Esophagus mucosa (tissue), 1 donor: ENCODE data around the gene IFT88. TPM values are rescaled to one million over a fixed set of nuclear protein-coding genes. Genes with fewer than 3 reads are reported as not detected.
A peak's percentile ranks its signal among the peaks of the same experiment; 100 is the strongest.

ENCODE experiments used
- ATAC-seq: fragments of 200-7000 bp; cut with Tn5 transposase; one replicate; pipeline ENCODE4 v1.9.1; 2020
- total RNA-seq: library from RNA; stranded (reverse); gene quantifications from one replicate; pipeline ENCODE4 v1.2.4, GENCODE V29; 2023
- donor health status: DM: yes; HTN: yes; CAD: no.

The IFT88 gene, protein sequence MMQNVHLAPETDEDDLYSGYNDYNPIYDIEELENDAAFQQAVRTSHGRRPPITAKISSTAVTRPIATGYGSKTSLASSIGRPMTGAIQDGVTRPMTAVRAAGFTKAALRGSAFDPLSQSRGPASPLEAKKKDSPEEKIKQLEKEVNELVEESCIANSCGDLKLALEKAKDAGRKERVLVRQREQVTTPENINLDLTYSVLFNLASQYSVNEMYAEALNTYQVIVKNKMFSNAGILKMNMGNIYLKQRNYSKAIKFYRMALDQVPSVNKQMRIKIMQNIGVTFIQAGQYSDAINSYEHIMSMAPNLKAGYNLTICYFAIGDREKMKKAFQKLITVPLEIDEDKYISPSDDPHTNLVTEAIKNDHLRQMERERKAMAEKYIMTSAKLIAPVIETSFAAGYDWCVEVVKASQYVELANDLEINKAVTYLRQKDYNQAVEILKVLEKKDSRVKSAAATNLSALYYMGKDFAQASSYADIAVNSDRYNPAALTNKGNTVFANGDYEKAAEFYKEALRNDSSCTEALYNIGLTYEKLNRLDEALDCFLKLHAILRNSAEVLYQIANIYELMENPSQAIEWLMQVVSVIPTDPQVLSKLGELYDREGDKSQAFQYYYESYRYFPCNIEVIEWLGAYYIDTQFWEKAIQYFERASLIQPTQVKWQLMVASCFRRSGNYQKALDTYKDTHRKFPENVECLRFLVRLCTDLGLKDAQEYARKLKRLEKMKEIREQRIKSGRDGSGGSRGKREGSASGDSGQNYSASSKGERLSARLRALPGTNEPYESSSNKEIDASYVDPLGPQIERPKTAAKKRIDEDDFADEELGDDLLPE
- 4.4 TPM for total RNA-seq

DNA sequence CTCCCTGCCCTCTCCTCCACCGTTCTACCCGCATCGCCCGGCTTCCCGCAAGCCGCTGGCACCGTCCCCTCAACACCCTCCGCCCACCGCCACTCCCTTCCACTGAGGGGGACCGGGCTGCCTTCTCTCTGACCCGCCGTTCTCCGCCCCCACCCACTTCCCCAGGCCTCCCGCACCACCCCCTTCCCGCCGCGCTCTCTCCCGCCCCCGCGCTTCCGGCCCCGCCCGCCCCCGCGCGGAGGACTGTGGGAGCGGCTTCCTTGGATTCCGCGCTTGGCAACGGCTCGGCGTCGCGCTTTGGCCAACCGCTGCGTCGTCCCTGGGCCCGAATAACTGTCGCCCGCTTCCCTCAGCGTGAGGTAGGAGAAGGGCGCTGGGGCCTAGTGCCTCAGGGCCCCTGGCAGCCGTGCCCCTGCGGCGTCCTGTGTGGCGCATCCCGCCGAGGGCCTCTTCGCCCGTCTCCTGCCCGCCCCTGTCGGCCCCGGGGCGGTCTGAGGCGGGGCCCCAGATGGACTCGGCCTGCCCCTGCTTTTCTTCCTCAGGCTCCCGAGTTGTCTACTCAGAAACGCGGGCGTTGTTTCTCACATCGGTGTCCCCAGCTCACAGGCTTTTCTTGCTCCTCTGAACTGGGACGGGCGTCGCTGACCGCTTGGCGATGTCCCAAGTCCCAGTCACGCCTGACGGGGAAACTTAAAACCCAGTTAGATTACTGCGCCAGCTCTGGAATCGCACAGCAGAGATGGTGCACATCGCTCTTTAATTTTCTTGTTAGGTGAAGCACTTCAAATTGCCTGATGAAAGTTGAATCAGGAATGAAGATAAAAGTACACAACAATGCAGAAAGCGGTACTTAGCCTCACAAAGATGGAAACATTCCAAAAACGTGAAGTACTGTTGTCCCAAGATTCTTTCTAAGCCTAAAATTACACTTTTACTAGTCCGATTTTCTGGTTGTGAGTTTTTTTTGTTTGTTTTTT is at the start of gene IFT88:
Gene IFT88 (plus strand): TSS at position 260 of the 977 bp plus-strand sequence. CDS start 7,229 bp downstream, outside the sequence.
- ATAC-seq, result peak; percentile 96

DNA sequence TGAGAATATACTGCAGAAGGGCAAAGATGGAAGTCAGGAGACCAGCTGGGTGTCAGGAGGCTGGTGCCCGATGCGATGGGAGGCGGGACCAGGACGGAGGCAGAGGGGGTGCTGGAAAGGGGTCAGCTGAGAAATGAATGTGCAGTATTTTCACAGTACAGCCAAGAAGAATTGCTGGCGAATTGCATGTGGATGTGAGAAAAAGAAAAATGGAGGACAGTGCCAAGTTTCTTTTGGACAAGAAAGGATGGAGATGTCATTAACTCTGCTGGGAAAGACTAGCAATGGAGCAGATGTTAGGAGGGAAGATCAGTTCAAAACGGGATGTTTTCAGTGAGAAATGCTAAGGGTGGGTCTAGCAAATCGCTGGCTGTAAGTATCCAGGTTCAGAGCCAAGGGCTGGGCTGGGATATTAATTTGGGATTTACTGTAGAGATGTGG is 48.3 kb upstream of the IFT88 start:
- ATAC-seq, result no peak

DNA sequence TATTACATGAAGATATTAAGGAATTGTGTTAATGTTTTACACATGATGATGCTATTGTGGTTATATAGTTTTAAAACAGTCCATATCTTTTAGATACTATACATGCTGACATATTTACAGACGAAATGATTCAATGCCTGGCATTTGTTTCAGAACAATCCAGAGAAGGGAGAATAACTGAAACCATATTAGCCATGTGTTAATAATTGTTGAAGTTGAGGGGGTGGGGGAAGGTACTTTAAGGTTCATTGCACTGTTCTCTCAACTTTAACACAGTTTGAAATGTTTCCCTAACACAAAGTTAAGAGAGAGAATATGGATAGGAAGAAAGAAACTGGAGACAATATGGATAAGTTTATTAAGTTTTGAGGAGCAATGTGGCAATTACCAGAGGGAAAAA is 47.1 kb upstream of the IFT88 start:
- ATAC-seq, result no peak

DNA sequence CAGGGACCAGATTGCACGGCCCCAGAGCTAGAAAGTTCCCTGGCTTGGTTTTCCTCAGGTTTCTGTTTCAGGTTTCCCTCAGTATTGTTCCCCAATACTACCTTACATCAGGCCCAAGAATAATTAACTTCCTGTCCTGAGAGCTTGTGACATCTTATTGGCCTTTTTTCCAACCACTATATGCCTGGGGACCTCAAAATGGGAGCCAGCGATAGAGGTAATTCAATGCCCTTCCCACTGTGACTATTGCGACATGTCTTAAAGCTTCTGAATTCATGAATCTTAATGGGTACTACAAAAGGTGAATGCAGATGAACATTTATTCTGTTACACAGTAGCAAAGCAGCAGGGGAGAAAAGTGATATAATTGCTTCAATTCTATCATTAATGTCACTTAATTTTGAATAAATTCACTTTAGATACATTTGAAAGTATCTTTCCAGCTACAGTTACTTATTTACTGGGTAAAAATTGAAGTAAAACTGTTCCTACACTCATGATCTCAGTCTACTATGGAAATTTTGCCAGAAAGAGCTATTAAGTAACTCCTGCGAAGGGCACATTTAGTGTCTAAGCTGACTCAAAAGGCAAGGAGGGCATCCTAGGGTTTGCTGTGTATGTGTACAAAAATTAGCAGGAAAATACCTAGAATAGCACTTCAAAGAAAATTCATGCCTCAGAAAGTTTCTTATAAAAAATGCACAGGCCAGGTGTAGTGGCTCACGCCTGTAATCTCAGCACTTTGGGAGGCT is 45.4 kb upstream of the IFT88 start:
- ATAC-seq, result no peak

DNA sequence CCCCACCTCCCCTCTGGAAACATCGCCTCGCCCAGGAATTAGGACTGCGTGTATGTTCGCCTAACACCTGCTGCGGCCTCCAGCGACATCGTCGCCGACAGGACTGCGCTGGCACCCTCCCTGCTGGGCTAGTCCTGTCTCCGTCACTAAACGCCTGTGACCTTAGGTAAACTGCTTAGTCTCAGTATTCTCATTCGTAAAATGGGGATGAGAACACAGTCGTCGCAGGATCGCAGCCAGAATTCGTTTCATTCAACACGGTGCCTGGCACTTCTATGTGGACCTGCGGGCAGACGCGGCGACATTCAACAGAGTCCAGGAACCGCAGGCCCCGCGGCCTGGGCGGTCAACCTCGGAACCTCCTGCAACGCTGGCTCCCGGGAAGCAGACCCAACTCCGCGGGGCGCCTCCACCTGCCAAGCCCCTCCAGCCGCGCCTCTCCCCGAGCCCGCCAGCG is 41.8 kb upstream of the IFT88 start:
- ATAC-seq, result peak; percentile 51

DNA sequence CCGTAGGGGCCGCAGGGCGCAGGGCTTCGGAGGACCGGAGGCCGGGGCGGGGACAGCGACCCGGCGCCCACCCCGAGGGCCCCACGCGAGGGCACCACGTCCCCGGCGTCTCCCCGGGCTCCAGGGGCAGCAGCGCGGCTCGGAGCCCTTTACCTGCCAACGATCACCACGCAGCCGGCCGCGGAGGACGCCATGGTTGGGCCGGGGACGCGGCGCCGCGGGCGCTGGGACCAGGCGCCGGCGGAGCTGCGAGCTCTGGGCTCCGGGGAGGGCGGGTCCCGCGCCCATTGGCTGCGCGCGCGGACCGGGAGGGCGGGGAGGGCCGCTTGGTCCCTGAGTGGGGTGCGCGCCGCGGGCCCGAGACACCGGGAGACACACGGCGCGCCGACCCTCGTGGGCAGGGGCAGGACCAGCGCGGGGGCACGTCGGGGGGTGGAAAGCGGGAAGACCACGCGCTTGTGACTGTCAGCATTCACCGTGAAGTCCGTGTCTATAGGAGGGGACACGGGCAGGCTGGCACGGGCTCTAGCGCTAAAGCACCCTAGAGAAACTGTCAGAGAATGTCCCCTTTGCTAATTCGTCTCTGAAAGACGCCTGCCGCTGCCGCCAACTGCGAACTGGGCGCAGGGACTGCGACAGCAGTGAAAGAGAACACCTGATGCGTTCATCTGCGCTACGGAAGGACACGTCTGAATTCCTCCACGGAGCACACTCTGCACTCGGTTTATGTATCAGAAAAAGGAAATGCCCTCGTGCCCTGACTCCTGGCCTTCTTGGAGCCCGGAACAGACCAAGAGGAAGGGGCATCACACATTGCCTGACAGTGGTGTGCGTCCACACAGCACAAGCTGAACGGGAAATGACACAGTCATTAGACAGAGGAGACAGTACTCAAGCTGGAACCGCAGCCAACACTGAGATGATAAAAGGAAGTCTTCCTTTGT is 41.1 kb upstream of the IFT88 start, which contains the start of gene CRYL1:
Gene CRYL1 (minus strand): TSS at position 257 of the 944 bp plus-strand sequence. CDS start 63 bp downstream, at position 194.
- peak; percentile 91 for ATAC-seq

DNA sequence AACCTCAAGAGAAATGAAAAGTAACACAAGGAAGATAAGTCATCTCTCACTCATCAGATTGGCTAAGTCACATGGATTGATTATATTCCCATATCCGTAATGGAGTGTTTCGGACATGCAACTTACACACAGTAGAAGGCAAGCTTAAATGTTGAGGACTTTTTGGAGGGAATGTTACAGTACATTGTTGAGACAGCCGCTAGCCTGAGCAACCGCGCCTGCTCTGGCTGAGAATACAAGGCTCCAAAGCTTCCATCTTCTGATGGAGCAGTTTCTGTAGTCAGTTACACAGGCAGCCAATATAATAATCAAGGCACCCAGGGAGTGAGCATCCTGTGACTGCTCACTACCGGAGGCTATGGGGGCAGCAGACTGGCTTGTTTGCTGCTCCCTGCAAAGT is 40.3 kb upstream of the IFT88 start:
- ATAC-seq, result no peak

DNA sequence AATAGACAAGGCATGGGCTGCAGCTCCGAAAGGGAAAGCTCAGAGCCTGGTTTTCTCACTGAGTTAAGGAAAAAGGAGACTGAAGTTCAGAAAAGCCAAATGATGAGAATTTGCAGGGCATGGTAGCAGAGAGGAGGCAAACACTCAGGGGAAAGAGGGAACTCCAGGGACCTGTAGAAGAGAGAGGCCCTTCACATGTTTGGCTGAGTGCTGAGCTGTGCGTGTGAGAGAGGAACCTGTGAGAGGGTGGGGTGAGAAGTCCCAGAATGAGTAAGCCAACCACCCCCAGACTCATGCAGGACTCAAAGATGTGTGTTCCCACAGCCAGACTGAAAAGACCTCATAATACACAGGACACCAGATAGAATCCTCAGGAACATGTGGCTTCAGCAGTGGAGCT is 38.5 kb upstream of the IFT88 start:
- no peak for ATAC-seq

DNA sequence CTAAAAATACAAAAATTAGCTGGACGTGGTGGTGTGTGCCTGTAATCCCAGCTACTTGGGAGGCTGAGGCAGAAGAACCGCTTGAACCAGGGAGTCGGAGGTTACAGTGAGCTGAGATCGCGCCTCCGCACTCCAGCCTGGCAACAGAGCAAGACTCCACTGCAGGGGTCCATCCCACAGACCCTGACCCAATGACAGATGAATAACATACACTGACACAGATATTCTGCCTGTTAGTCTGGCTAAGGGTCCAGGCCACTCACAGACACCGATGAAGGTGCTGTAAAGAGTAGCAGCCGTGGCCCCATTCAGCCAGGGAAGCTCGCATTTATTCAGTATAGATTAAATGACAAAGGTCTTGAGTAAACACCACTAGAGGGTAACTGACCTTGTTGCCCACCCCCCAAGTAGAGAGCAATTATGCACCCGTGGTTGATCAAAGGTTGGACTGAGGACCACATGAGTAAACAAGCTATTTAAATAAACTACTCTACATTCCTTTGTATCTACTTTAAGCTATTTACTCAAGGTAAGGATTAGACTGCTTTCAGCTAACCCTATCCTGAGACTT is 32.8 kb upstream of the IFT88 start:
- ATAC-seq, result no peak

DNA sequence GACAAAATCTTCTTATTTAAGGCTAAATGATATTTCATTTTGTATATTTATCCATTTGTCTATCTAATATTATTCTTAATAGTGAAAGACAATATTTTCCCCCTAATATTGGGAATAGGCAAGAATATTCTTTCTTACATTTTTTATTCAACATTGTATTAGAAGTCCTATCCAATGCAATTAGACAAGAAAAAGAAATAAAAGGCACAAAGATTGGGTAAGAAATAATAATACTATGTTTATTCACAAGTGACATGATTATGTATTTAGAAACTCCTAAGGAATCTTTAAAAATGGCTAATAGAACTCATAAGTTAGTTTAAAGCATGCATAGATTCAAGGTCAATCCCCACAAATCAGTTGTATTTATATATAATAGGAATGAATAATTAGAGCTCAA is 30.0 kb upstream of the IFT88 start:
- ATAC-seq, result no peak

DNA sequence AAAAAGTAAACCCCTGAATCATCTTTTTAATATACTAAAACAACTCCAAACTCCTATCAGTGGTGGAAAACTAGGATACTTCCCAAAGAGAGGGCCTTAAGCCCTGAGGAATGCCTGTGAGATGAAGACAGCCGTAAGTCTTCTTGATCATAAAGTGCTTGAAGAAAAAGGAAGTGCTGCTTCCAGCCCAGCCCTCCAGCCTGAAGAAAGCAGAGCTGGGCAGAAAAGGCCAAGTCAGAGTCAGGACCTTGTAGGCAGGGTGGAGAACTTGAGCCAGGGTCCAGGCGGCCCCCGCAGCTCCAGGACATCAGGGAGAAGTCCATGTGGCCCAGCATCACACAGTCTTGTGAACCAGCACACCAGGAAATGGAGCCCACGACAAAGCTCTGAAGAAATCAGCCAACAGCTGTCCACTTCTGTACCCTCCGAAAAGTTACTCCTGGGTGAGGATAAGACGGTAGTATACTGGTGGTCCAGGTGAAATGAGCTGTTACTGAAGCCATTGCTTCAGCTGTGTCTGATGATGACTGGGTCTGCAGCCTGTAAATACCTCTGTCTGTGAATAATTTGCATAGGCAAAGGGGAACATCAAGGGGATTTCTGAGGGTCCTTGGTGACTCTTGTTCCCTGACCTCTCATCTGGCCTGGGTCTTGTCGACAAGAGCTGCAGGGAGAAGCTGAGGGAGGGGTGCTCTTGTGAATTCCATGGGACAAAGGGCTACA is 22.6 kb upstream of the IFT88 start:
- peak; percentile 18 for ATAC-seq

DNA sequence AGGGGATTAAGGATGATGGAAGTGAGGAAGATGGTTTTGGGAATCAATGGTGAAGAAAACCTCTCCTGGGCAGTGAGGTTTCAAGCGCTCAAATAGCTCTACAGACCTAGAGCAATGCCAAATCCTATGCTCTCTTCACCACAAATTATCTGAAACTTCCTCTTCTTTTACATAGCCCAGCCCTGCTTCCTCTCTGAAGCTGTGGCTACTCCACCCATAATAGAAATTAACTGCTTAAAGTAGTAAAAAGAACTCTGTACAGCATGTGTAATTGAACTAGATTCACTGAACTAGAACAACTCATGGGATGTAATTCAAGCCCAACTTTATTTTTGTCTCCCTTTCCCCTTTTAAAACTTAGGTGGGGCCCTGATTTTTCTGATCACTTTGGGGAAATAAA is 20.4 kb upstream of the IFT88 start:
- ATAC-seq, result no peak

DNA sequence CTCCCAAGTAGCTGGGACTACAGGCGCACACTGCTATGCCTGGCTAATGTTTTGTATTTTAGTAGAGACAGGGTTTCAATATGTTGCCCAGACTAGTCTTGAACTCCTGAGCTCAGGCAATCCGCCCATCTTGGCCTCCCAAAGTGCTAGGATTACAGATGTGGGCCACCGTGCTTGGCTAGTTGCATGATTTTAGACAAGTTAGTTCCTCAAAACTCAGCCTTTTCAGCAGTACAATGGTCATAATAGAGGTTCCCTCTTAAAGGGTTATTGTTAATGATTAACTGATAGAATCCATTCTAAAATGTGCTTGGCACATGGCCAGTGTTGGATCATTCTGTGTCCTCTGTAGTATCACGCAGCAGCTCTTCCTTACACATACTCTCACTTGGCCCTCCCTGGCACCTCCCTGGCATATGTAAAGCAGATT is 19.5 kb upstream of the IFT88 start:
- ATAC-seq, result no peak

DNA sequence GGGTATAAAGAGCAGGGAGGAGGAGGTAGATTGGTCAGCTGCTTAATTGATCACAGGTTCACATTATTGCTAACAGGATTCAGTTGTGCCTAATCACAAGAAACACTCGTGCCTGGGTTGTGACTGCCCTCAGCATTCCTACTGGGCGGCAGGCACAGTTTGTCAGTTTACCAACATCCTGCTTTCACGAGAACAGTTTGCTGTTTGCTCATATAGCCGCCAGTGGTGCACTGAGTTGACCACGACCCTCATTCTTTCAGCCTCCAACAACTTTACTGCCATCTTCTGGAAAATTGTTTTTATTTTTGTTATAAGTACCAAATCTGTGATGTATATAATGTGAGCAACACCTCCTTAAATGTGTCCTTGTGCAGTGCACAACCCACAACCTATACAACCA is 16.2 kb upstream of the IFT88 start:
- no peak for ATAC-seq

DNA sequence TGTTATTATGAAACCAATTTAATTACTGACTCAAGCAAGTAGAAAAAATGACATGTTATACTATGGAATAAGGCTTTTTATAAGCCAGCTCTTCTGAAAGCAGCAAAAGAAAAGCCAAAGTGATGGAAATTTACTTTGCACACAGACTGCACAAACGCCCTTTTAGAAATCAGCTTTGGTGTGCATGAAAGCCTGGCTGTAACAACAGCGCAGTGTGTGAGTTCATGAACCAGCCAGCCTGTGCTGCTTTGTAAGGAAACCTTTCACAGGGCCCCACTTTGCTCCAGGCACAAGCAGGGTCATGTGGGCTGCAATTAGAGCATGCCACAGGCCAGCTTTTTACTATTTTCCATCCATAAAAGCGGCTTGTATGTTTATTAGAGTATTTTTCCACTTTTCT is 13.6 kb upstream of the IFT88 start:
- ATAC-seq, result no peak

DNA sequence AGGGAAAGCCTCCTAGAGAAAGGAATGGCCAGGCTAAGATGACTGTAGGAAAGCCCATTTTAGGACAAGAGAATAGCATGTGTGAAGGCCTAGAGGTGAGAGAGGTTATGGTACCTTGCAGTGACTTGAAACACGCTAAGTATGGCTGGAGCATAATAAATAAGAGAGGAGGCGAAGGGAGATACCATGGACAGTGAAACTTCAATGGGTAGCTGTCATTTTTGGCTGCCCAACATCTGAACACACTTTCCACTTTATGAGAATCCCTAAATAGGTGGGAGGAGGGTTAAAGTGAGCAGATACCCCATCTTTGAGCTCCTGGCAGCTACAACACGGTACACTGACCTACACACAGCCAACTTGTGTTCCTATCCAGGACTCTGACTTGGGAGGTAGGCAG is 8.0 kb upstream of the IFT88 start:
- ATAC-seq, result no peak

DNA sequence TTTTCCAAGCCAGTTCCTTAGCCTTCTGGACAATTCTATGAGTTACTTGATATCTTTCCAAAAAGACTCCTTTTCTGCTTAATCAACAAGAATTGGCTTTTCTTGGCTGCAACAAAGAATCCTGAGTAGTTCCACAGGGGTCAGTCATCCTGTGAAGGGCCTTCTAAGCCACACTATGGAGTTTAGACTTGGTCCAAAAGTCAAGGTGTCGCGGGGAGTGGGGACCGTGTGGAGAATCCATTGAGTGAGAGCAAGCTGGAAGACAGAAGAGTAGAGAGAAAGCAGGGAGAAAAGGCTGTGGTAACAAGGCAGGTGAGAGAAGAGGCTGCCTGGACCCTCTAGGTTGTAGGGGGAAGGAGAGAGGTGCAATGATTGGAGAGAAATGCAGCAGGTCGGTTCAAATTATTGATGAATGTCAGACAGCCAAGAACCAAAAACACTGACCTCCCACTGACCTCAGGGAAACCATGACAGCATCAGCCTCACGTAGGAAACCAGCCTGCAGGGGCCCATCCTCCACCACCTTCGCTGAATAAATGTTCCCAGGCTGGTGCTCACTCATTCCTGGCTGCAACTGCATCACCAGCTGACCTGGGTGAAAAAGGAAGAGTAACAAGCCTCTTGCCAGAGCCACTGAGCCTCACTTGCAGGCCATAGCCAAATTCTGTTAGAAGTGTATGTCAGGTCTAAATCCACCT is 7.1 kb upstream of the IFT88 start:
- no peak for ATAC-seq

DNA sequence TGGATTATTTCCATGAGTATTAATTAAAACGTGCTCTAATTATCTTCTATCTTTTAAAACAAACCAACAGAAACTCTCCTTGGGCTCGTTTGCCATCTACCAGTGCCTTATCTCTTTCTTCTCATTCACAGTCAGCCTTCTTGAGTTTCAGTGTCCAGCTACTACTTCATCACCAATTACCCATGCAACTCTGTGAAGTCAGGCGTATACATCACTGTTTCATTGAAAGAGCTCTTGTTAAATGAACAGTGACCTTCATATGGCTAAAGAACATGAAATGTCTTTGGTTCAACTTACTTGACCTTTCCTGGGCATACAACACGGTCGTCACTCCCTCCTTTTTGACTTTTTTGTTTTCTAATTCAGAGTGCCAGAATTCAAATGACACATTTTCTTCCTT is 5.2 kb upstream of the IFT88 start:
- ATAC-seq, result no peak
